OCI-LY1 (cell line): ENCODE results near the gene PIM1.

Source experiments
- EZH2 ChIP-seq: fragments of 200-600 bp; sonication (generic), shearing (Covaris generic); IDR thresholded peaks from 2 replicates; pipeline ENCODE4 v1.8.0; 2017; ENCODE audit warnings: borderline replicate concordance, mixed run types, mild to moderate bottlenecking, antibody characterized with exemption, low read length, moderate library complexity, mixed read lengths
- TF ChIP-seq, protein P1 (sequence below): fragments of 200-600 bp; sonication (generic), shearing (Covaris generic); IDR thresholded peaks from 2 replicates; pipeline ENCODE4 v1.5.1; 2017; ENCODE audit warnings: mild to moderate bottlenecking, antibody characterized with exemption, low read length, moderate library complexity, mixed read lengths

DNA sequence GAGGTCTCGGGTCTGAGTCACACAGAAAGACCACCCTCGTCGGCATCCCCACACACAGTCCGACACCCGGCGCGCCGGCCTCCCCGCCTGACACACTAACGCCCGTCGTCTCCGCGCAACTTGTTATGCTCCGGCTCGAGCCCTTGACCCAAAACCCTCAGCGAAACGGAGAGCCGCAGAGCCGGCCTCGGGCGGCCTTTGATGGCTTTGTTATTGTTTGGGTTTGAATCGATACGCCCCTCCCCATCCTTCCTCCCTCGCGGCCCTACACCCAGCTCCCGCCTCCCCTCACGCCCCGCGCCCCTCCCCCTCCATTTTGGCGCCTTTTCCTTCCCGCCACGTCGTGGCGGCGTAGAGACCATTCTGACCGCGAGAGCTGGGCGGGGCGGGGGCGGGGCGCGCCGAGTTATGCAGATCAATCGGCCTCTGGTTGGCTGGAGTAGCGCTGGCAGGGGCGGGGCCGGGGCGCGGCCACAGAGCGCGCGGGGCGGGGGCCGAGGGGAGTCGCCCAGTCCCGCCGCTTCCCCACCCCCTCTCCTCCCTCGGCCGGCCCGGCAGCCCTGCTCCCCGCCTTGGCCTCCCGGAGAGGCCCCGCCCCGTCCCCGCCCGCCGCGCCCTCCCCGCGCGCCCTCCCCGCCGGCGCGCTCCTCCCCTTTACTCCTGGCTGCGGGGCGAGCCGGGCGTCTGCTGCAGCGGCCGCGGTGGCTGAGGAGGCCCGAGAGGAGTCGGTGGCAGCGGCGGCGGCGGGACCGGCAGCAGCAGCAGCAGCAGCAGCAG lies at the start of gene PIM1:
- TF ChIP-seq, protein P1, sequence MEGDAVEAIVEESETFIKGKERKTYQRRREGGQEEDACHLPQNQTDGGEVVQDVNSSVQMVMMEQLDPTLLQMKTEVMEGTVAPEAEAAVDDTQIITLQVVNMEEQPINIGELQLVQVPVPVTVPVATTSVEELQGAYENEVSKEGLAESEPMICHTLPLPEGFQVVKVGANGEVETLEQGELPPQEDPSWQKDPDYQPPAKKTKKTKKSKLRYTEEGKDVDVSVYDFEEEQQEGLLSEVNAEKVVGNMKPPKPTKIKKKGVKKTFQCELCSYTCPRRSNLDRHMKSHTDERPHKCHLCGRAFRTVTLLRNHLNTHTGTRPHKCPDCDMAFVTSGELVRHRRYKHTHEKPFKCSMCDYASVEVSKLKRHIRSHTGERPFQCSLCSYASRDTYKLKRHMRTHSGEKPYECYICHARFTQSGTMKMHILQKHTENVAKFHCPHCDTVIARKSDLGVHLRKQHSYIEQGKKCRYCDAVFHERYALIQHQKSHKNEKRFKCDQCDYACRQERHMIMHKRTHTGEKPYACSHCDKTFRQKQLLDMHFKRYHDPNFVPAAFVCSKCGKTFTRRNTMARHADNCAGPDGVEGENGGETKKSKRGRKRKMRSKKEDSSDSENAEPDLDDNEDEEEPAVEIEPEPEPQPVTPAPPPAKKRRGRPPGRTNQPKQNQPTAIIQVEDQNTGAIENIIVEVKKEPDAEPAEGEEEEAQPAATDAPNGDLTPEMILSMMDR = no peak
- no peak for TF ChIP-seq EZH2
